Measurements from ENCODE around the gene DYNC2LI1. TPM values are rescaled to one million over a fixed set of nuclear protein-coding genes. Genes with fewer than 3 reads are reported as not detected.

DYNC2LI1 gene
- polyA plus RNA-seq, 1 donor (not counting 4 experiments of a cell fraction or from before 2014, with no cell fraction given), result 29.9 TPM

DNA sequence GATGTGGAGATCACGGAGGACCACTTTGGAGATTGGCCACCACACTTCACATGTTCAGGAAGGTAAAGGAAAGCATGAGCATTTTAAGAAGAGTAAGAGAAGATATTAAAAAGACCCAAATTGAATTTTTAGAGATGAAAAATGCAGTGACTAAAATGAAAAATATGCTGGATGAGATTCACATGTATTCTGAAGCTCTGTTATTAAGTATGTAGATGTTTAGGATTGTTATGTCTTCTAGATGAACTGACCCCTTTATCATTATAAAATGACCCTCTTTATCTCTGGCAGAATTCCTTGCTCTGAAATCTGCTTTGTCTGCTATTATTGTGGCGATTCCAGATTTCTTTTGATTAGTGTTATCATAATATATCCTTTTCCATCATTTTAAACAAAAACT lies 36.0 kb upstream of the DYNC2LI1 start:
- Histone ChIP-seq H3K27me3 (ENCODE audit: control insufficient read depth, extremely low read depth, insufficient read depth, low read length) (no peaks in the 10 kb centered on the region), H3K4me2 (ENCODE audit: control insufficient read depth, extremely low read depth, insufficient read depth, low read depth, low read length) (no peak overlapping the region), H3K79me2 (ENCODE audit: control insufficient read depth, insufficient read depth, low read length) (no peaks in the 10 kb centered on the region), H3K4me3 (ENCODE audit: control insufficient read depth in 2 of 3, extremely low read depth in 1 of 3, insufficient read depth in 2 of 3, low read depth in 1 of 3, low read length in 3 of 3) (no peak overlapping the region), H3K36me3 (ENCODE audit: control insufficient read depth in 2 of 2, extremely low read depth in 1 of 2, insufficient read depth in 2 of 2, low read length in 2 of 2) (no peaks in the 10 kb centered on the region), H3K27ac (ENCODE audit: control insufficient read depth, insufficient read depth, low read length) (no peak overlapping the region), H3K9ac (ENCODE audit: control insufficient read depth, extremely low read depth, insufficient read depth, low read length) (no peak overlapping the region), H3K4me1 (ENCODE audit: control insufficient read depth, extremely low read depth, insufficient read depth, low read length) (no peaks in the 10 kb centered on the region), H2AFZ (ENCODE audit: control insufficient read depth, low read length) (no peak overlapping the region), H3K9me1 (ENCODE audit: control insufficient read depth, extremely low read depth, insufficient read depth, low read length) (no peaks in the 10 kb centered on the region), H4K20me1 (ENCODE audit: control insufficient read depth, extremely low read depth, insufficient read depth, low read length) (no peaks in the 10 kb centered on the region), H3K9me3 (ENCODE audit: control insufficient read depth, low read depth, low read length) (no peaks in the 10 kb centered on the region)
- DNase-seq (ENCODE audit: low read depth, low spot score), result no peak
- TF ChIP-seq, protein P1, sequence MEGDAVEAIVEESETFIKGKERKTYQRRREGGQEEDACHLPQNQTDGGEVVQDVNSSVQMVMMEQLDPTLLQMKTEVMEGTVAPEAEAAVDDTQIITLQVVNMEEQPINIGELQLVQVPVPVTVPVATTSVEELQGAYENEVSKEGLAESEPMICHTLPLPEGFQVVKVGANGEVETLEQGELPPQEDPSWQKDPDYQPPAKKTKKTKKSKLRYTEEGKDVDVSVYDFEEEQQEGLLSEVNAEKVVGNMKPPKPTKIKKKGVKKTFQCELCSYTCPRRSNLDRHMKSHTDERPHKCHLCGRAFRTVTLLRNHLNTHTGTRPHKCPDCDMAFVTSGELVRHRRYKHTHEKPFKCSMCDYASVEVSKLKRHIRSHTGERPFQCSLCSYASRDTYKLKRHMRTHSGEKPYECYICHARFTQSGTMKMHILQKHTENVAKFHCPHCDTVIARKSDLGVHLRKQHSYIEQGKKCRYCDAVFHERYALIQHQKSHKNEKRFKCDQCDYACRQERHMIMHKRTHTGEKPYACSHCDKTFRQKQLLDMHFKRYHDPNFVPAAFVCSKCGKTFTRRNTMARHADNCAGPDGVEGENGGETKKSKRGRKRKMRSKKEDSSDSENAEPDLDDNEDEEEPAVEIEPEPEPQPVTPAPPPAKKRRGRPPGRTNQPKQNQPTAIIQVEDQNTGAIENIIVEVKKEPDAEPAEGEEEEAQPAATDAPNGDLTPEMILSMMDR (optimal IDR thresholded peaks at IDR 0.05 in 1 of 3, IDR thresholded peaks at IDR 0.05 in 1 of 3, conservative IDR thresholded peaks at IDR 0.05 in 1 of 3; ENCODE audit: extremely low read depth in 1 of 3, insufficient read depth in 2 of 3, low read length in 3 of 3), result no peak
- TF ChIP-seq EZH2 (IDR thresholded peaks at IDR 0.05; ENCODE audit: low read length), result no peak
- dilution Hi-C loops (cut with MboI; ENCODE audit: extremely low pct_ligation_motif_present, low sequenced_read_pairs), result no loop called here
- FAIRE-seq, result no peak

GRCh38 chr2:43738257-43738656 lies 35.6 kb upstream of the DYNC2LI1 start:
- Histone ChIP-seq H3K9ac (ENCODE audit: control insufficient read depth, extremely low read depth, insufficient read depth, low read length) (no peak overlapping the region), H4K20me1 (ENCODE audit: control insufficient read depth, extremely low read depth, insufficient read depth, low read length) (no peaks in the 10 kb centered on the region), H3K27ac (ENCODE audit: control insufficient read depth, insufficient read depth, low read length) (no peak overlapping the region), H3K27me3 (ENCODE audit: control insufficient read depth, extremely low read depth, insufficient read depth, low read length) (no peaks in the 10 kb centered on the region), H2AFZ (ENCODE audit: control insufficient read depth, low read length) (no peak overlapping the region), H3K4me2 (ENCODE audit: control insufficient read depth, extremely low read depth, insufficient read depth, low read depth, low read length) (no peak overlapping the region), H3K9me1 (ENCODE audit: control insufficient read depth, extremely low read depth, insufficient read depth, low read length) (no peaks in the 10 kb centered on the region), H3K4me1 (ENCODE audit: control insufficient read depth, extremely low read depth, insufficient read depth, low read length) (no peaks in the 10 kb centered on the region), H3K9me3 (ENCODE audit: control insufficient read depth, low read depth, low read length) (no peaks in the 10 kb centered on the region), H3K79me2 (ENCODE audit: control insufficient read depth, insufficient read depth, low read length) (no peaks in the 10 kb centered on the region), H3K4me3 (ENCODE audit: control insufficient read depth in 2 of 3, extremely low read depth in 1 of 3, insufficient read depth in 2 of 3, low read depth in 1 of 3, low read length in 3 of 3) (no peak overlapping the region), H3K36me3 (ENCODE audit: control insufficient read depth in 2 of 2, extremely low read depth in 1 of 2, insufficient read depth in 2 of 2, low read length in 2 of 2) (no peaks in the 10 kb centered on the region)
- no peak for TF ChIP-seq EZH2 (IDR thresholded peaks at IDR 0.05; ENCODE audit: low read length)
- TF ChIP-seq, protein P1 (optimal IDR thresholded peaks at IDR 0.05 in 1 of 3, IDR thresholded peaks at IDR 0.05 in 1 of 3, conservative IDR thresholded peaks at IDR 0.05 in 1 of 3; ENCODE audit: extremely low read depth in 1 of 3, insufficient read depth in 2 of 3, low read length in 3 of 3), result no peak
- dilution Hi-C loops (cut with MboI; ENCODE audit: extremely low pct_ligation_motif_present, low sequenced_read_pairs), result no loop called here
- DNase-seq (ENCODE audit: low read depth, low spot score) (no peak), FAIRE-seq (no peak)
